Inflammatory macrophage (primary cell): ENCODE data around the gene ZFP1.
"Not testable (repeated sequence)": the region's sequence is repeated elsewhere in the genome, so short reads cannot be mapped to it uniquely, and the experiment has no call there.

Source experiments
- DNase-seq, 2 donors: peaks; one replicate each; pipeline ENCODE4 v3.0.0-alpha.2; 2020 to 2022

The ZFP1 gene

DNA sequence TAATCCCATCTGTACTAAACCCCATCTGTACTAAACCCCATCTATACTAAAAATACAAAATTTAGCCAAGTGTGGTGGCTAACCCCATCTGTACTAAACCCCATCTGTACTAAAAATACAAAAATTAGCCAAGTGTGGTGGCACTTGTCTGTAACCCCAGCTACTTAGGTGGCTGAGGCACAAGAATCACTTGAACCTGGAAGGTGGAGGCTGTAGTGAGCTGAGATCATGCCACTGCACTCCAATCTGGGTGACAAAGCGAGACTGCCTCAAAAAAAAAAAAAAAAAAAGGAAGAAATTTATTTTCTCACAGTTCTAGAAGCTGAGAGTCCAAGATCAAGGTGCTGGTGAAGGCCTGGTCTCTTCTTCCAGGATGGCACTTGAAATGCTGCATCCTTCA lies 12.1 kb downstream of the ZFP1 start:
- no peak for DNase-seq

DNA sequence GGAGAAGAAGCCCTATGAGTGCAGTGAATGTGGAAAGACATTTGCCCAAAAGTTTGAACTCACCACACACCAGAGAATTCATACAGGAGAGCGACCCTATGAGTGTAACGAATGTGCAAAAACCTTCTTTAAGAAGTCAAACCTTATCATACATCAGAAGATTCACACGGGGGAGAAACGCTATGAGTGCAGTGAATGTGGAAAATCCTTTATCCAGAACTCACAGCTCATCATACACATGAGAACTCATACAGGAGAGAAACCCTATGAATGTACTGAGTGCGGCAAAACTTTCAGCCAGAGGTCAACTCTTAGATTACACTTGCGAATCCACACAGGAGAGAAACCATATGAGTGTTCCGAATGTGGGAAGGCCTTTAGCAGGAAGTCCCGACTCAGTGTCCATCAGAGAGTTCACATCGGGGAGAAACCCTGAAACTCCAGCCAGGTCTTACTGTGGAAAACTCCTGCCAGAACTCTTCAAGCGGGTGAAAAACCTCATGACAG lies 21.6 kb downstream of the ZFP1 start:
- DNase-seq = no peak

DNA sequence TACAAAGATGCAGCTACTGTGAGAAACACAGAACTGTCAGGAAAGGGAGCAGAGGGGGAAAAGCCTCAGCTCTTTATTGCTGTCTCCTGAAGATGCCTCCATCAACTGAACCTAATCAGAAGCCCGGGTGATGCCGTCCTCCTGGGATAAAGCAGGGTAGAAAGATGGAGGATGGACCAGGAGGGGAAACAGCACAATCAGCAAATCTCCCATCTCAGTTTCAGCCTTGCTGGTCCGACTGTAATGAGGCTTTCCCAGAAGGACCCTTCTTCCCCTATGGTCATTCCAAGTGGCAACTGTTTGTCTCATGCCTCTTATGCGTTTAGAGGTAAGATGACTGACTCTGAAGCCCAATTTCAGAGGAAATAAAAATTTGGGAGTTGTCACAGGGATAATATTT lies 24.3 kb downstream of the ZFP1 start:
- DNase-seq = no peak

DNA sequence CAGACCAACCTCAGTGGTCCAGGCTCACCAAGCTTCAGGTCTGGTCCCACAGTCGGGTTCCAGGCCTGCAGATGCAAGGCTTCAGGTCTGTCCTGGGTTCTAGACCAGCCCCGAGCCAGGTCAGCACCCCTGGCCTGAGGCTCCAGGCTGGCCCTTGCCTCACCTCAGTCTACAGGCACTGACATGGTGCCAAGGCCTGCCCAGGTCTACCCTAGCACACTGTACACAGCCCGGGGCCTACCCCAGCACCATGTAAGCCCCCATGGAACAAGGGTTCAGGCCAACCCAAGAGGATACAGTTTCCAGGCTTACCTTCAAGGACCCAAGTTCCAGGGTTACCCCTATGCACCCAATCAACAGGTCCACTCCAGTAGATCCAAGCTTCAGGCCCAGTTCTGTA lies 26.8 kb downstream of the ZFP1 start:
- no peak for DNase-seq

DNA sequence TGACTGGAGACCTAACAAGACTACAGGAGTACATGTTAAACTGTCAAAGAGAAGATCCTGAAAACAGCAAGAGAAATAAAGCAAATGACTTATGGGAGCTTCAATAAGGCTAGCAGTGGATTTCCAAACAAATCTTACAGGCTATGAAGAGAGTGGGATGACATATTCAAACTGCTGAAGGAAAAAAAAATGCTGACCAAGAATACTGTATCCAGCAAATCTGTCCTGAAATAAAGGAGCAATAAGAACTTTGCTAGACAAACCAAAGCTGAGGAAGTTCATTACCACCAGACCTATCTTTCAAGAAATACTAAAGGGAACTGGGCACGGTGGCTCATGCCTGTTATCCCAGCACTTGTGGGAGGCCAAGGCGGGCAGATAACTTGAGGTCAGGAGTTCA lies 28.6 kb downstream of the ZFP1 start:
- no peak for DNase-seq

DNA sequence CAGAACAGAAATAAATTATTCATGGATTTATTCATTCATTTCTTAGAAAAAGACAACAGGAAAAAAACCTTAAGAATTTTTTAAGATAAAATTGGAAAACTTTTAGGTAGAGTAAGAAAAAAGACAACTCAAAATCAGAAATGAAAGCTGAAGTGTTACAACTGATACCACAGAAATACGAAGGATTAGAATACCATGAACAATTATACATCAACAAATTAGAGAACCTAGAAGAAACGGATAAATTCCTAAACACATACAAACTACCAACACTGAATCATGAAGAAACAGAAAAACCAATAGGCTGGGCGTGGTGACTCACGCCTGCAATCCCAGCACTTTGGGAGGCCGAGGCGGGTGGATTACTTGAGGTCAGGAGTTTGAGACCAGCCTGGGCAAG lies 30.9 kb downstream of the ZFP1 start:
- no peak for DNase-seq

DNA sequence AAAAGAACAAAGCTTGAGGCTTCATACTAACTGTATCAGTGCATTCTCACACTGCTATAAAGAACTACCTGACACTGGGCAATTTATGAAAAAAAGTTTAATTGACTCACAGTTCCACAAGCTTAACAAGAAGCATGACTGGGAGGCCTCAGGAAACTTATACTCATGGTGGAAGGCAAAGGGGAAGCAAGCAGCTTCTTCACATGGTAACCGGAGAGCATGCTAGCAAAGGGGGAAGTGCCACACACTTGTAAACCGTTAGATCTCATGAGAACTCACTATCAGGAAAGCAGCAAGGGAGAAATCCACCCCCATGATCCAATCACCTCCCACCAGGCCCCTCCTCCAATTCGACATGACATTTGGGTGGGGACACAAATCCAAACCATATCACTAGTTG lies 33.3 kb downstream of the ZFP1 start:
- DNase-seq = peak; percentile 4 to 27

DNA sequence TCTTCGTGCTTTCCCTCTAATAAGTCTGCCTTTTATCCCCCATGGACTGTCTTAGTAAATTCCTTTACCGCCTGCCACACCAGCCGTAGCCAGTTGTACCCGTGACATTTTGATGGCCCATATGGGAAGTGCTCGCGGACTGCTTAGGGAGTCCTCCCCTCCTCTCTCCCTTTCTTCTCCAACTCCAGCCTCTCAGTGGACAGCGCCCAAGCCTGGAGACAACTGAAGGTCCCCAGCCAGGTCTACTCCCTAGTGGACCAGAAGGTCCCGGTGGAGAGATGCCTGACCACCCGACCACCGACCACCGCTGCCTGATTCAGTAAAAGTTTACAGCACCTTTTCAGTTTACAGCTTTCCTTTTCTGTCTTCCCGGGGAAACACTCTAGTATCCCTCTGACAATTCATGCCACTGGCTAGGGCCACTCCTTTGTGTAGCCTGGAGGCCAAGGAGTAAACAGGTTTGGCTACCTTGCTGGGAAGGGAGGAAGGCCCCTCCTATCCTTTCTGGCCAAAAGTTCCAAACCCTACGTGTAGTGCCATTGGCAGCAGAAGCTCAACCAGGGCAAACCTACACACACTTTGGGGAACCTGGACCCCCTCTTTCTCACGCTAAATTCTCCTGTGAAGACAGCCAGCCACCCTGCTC lies 40.6 kb downstream of the ZFP1 start:
- DNase-seq = no peak

DNA sequence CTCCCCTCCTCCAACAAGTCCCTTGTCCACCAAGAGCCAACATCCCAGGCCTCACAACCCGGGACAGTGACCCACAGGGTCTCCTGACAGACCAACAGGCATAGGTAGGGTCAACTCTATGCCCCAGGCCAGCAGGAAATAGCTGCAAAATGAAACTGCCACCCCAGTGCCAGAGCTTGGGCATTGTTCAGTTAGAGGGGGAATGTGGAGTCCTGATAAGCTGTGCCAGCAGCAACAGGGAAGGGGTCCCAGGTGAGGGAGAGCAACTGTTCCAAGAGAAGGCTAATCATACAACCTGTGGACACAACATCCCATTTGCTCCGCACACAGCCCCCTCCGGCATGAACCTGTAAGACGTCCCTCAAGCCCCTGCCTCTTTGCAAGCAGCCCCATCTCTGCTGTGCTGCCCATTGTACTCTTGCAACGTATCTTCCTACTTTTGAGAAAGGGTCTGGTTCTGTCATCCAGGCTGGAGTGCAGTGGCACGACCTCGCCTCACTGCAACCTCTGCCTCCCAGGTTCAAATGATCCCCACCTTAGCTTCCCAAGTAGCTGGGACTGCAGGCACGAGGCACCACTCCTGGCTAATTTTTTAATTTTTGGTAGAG lies 41.4 kb downstream of the ZFP1 start:
- DNase-seq = no peak

DNA sequence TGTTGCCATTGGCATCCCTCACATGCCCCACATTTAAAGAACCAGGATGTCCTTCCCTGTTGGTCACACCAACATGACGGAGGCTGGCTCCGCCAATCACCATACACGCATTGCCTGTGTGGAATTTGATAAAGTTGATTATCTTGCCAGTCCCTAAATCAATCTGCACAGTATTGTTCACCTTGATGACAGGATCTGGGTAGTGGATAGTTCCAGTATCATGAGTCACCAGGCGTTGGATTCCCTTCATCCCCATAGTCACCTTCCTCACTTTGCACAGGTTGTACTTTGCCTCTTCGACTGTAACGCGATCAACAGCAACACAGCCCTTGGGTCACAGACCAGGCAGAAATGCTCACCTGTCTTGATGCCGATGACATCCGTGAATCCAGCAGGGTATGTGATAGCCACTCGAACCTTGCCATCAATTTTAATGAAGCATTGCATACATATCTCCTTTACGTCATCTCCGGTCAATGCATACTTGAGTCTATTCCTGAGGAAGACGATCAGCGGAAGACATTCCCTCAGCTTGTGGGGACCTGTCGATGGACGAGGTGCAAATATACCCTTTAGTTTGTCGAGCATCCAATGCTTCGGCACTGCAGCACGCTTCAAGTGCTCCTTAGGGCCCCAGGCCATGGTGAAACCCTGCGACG lies 44.4 kb downstream of the ZFP1 start:
- no peak for DNase-seq

DNA sequence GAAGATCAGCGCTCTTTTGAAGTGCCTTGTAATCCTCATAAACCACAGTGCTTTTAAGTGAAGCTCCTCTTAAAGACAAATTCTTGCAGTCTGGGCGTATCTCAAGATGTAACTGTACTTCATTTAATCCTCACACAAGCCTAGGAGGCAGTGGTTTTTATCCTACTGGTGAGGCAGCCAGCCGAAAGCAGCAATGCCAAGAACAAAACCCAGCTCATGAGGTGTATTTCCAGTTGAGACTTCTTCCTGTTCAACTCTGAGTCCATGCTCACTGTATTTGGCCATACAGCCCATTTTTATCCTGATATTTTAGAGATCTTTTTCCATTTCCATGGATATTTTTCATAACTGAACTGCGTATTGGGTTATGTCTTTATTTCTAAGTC lies 44.9 kb downstream of the ZFP1 start:
- no peak for DNase-seq

DNA sequence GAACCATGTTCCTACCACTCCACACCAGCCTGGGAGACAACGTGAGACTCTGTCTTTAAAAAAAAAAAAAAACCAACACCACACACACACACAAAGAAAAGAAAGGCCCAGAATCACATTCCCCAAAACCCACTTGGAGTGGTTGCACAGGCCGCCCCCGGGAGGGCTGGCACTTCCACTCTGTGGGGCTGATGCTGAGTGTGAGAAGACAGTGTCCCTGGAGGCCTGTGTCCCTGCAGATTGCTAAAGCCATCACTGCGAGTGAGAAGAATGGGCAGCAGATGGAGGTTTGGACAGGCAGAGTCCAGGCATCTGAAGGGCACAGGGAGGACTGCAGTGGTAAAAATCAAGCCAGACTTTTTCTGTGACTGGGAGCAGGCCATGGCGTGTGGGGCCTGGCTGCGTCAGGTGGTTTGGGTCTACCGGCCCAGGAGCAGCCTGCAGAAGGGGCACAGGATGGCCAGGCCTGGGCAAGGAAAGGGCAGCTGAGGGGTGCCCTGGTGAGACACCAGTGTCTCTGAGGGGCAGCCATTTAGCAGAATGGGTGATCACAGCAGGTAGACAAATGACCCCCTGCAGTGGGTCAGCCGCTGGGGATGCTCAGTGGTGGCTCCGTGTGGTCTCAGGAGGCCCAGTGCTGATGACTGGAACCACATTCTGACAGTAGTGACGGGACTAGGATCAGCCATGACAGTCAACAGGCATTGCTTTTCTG lies 45.6 kb downstream of the ZFP1 start:
- no peak for DNase-seq

DNA sequence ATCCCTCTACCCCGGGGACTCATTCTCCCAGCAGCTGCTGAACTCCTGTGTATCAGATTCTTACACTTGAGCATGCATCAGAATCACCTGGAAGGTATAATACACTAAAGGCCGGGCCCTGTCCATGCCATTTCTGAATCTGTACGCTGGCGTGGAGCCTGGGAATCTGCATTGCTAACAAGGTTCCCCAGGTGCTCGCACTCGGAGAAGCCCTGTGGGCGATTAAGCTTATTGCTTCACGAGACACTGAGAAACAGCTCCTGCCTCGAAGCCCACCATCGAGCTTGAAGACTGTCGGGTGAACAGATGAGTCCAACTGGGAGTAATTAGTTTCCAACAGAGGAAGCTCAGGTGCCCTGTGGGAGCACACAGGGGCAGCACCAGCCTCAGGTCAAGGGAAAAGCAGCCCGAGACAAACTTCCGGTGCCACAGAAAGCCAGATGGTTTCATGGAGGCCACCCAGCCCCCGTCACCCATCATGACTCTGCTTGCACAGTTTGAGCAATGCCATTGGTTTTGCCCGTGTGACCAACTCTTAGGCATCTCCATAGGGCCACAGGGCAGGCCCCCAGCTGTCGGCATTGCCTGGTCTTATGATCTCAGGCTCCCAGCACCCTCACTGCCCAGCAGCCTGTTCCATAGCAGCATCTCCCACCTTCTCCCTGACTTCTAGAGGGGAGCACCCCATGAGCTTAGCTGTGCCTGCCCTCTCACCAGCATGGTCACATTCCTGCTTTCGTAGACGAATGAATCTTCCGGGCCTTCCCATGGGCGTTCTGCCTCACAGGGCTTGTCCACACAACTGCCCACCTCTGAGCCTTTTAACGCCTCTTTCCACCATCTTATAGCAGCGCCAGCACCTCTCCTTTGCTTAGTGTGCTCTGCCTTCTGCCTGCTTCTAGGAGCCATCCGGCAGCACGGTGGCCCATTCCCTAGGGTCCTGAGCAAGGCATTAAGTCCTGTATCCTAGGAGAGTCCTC lies 47.8 kb downstream of the ZFP1 start:
- DNase-seq = no peak

DNA sequence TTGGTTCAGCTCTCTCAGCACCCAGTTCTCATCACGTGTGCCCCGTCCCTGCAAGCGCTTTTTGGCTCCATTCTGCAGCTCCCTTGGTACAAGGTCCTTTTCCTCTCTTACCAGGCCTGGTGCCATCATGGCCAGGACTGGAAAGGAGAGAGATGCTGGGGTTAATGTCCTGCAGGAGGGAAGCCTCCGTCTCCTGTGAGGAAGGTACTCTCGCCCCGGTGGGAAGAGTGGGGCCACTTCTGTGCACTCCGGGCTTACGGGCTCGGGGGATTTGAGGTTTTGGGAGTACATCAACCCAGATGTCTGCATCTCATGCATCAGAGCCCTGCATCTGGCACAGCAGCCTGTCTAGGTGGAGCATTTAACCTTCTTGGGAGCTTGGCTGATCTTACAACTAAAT lies 48.5 kb downstream of the ZFP1 start:
- DNase-seq = no peak

DNA sequence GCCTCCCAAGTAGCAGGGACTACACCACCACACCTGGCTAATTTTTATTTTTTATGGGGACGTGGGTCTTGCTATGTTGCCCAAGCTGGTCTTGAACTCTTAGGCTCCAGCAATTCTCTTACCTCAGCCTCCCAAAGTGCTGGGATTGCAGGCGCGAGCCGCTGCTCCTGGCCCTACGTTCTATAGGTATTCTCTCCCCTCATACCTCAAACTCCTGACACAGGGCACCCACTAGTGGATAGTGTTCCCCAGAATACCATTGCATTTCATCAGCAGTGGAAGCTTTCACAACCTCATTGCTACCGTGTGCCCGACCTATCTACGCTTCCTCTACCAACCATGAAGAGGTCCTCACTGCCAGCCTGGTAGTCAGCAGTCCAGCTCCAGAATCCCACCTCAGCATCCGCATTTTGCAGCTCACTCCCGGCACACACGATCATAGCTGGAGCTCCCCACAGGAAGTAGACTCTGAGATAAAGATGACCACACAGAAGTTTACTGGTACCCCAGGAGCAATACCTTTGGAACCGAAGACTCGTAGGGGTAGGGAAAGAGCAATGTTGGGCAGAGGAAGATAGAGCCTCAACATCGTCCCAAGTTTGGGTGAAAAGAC lies 49.3 kb downstream of the ZFP1 start:
- no peak for DNase-seq

DNA sequence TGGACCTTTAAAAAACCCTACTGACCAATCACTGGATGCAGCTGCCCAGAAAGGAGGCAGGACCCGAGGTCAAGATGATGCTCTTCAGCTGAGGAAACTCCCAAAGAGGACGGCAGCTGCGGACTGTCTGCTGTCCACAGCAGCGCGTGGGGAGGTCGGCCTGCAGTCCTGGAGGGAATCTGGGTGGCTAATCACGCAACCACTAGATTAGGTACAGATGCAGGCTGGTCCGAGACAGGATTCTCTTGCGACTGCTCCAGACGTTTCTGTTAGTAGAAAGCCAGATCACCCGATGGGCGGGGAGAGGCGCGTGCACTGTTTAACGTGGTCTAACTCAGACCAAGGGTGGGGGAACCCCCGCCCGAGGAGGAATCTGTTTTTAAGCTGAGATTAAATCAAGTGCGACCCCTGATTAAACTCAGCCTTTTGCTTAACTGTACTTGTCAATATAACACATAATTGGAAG lies 49.8 kb downstream of the ZFP1 start:
- DNase-seq = no peak

DNA sequence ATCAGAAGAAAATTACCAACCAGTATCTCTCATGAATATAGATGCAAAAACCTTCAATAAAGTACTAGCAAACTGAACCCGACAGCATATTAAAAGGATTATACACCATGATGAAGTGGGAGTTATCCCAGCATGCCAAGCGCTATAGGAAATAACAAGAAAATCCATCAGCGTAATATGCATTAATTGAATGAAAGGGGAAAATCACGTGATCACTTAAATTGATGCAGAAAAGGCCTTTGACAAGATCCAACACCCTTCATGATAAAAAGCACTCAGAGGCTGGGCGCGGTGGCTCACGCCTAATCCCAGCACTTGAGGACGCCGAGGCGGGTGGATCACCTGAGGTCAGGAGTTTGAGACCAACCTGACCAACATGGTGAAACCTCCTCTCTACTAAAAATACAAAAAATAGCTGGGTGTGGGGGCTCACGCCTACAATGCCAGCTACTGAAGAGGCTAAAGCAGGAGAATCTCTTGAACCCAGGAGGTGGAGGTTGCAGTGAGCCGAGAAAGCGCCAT lies 53.8 kb downstream of the ZFP1 start:
- no peak for DNase-seq

DNA sequence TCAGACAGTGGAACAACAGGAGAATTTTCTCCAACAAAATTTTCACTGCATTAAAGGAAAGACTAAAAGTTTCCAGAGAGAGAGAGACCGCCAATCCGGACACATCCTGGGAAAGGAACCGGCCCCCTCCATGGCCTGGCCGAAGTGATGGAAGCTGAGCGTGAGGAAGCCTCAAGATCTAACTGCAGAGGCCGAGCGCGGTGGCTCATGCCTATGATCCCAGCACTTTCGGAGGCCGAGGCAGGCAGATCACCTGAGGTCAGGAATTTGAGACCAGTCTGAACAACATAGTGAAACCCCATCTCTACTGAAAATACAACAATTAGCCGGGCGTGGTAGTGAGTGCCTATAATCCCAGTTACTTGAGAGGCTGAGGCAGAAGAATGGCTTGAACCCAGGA lies 54.8 kb downstream of the ZFP1 start:
- DNase-seq = no peak

DNA sequence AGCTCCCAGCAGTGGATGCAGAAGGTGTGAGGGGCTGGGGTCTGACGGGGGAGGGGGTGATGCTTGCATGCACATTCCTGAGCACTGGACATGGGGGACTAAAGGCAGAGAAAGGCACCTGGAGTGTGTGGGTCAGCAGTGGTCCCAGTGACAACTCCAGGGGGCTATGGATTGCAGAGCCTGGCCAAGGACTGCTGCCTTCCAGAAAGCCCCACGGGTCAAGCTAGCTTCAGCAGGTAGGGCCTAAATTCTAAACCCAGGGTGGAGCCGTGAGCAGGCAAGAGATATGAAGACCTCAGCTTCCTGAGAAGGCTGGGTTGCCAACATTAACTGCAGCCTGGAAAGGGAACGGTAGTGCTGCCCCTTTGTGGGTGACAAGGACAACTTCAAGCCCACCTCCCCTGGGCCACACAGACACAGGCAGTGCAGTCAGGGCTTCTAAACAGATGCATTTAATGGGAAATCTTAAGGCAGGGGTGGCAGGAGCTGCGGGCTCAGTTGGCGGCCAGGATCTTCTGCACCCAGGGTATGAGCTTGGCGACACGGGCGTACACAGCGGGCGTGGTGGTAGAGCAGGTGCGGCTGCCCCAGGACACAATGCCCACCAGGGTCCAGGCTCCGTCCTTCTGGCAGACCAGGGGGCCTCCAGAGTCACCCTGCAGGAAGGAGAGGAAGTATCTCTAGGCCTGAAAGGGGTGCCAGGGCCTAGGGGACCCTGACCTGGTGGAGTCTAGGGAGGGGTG lies 55.5 kb downstream of the ZFP1 start:
- DNase-seq = no peak

DNA sequence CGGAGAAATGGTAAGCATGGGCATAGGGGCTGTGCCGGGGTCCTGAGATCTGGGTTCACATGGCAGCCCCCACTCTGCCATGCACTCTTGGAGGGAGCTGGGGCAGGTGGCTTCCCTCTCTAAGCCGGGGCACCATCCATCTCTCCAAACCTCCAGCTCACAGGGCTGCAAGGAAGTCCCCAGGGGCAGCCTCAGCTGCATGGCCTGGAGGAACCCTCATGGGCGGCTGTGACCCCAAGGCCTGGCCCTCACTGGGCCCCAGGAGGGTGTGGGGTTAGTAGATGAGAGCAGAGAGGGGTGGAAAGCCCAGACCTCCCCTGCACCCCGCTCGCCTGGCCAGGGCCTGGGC lies 56.1 kb downstream of the ZFP1 start:
- no peak for DNase-seq

DNA sequence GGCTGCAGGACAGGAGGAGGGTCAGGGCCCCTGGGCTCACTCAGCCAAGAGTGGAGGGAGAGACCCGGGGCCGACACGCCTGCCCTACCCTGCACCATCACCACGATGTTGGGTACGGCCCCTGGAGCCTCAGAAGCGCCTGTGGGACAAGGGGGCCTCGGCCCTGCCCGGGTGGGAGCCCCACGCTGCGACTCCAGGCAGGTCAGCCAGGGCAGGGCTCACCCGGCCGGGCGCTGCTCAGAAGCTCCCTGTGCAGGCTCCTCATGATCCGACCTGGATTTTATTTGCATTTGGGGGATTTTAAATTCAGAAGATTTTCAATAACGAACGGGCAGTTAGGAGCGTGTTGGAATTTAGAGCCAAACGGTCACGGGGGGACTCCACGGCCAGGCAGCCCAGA lies 56.6 kb downstream of the ZFP1 start:
- DNase-seq = not testable (repeated sequence)
